LNCAP (cell line): ENCODE measurements around the gene SNX32.

Experiments
- CTCF ChIP-seq: fragments of 450-650 bp; IDR thresholded peaks from 2 replicates; pipeline ENCODE4 v1.5.1; 2017; ENCODE audit warnings: mild to moderate bottlenecking

Gene SNX32

GRCh38 chr11:65849366-65849765 lies 15.6 kb downstream of the SNX32 start:
- no peak for TF ChIP-seq CTCF

- TF ChIP-seq CTCF, result no peak
These were observed 16.0 kb downstream of the SNX32 start for GRCh38 chr11:65849771-65850216.

- TF ChIP-seq CTCF, result no peak
These were observed 16.7 kb downstream of the SNX32 start for GRCh38 chr11:65850217-65851082.

GRCh38 chr11:65851083-65851579 lies 17.4 kb downstream of the SNX32 start:
- TF ChIP-seq CTCF, result peak; percentile 46

- no peak for TF ChIP-seq CTCF
These were observed 18.2 kb downstream of the SNX32 start for GRCh38 chr11:65851811-65852507.

GRCh38 chr11:65852508-65853245 lies 18.9 kb downstream of the SNX32 start:
- TF ChIP-seq CTCF, result no peak

GRCh38 chr11:65853246-65853979 lies 19.6 kb downstream of the SNX32 start:
- no peak for TF ChIP-seq CTCF
